HEK293T (cell line): ENCODE data around the gene PKIB.

Source experiments
- BHLHE40 ChIP-seq: fragments of 450-650 bp; IDR thresholded peaks from 2 replicates; pipeline ENCODE4 v1.6.1; 2016; ENCODE audit warnings: mild to moderate bottlenecking, moderate library complexity, borderline replicate concordance
- LEF1 ChIP-seq: fragments of 450-650 bp; IDR thresholded peaks from 2 replicates; pipeline ENCODE4 v1.6.1; 2017; ENCODE audit warnings: mild to moderate bottlenecking, borderline replicate concordance
- SP1 ChIP-seq: fragments of 450-650 bp; IDR thresholded peaks from 2 replicates; pipeline ENCODE4 v1.6.1; 2017
- ZNF384 ChIP-seq: fragments of 450-650 bp; IDR thresholded peaks from 2 replicates; pipeline ENCODE4 v1.6.1; 2016

DNA sequence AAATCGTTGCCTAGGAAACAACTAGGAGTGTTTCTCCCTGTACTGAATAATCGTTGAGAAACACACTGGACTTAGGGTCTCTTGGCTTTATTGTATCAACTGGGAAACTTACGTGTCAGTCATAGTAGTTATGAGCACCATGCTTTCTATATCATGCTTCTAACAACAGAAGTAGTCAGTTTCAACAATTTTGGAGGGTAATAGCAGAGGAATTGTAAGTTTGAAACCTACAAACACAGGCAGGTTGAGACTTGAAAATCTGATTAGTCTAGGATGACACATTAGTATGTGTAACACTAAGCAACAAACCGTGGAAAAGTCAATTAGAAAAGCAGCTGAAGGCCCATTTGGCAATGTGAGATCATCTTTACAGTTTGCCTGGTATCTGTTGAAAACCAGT is 125.4 kb downstream of the PKIB start:
- TF ChIP-seq LEF1 (no peak), SP1 (no peak), BHLHE40 (no peak), ZNF384 (no peak)
